T-cell (primary cell): Measurements from ENCODE around the gene MICAL3. TPM values are rescaled to one million over a fixed set of nuclear protein-coding genes. Genes with fewer than 3 reads are reported as not detected.

Experiments used
- ATAC-seq, 4 experiments: fragments of 200-7000 bp in 3 of 4; fragments of 150-1000 bp in 1 of 4; cut with Tn5 transposase; replicated peaks in 1 of 4; 1 replicate in 3 of 4; 2 replicates in 1 of 4; pipeline ENCODE4 v1.10.0; 2021; ENCODE audit warnings: moderate library complexity in 3 of 4, mild to moderate bottlenecking in 2 of 4, moderate number of reproducible peaks in 1 of 4
- CTCF ChIA-PET, 2 donors: fragments of 300-600 bp; sonication (Branson Sonifier 250); formaldehyde crosslinking; loops; one replicate each; lab custom pipeline; 2022; ENCODE audit warnings: antibody characterized with exemption in 2 of 2; lab: Charles Lee
- POLR2A ChIA-PET, 2 donors: fragments of 300-600 bp; sonication (Branson Sonifier 250); formaldehyde crosslinking; loops; one replicate each; lab custom pipeline; 2022; ENCODE audit warnings: antibody characterized with exemption in 2 of 2; lab: Charles Lee
- DNase-seq, 35 experiments: peaks; one replicate each; pipeline versions ENCODE4 v3.0.0 to v3.0.0-alpha.2; 2013 to 2023
- H3K27ac ChIP-seq: one replicate; pipeline ENCODE4 v1.5.1; 2013; ENCODE audit warnings: low read length
- H3K27me3 ChIP-seq, 2 experiments: replicated peaks in 1 of 2; 1 replicate in 1 of 2; 2 replicates in 1 of 2; pipeline versions ENCODE4 v1.6.1 to v1.7.0; 2013; ENCODE audit warnings: low read length in 1 of 2, mixed read lengths in 1 of 2; ENCODE audit not compliant: control insufficient read depth in 2 of 2, insufficient read depth in 2 of 2; ENCODE audit errors: extremely low read depth in 1 of 2
- H3K36me3 ChIP-seq, 2 donors: 1 replicate in 1 of 2; 2 replicates in 1 of 2; pipeline versions ENCODE4 v1.6.1 to v1.7.0; 2013; ENCODE audit warnings: low read length in 1 of 2; ENCODE audit not compliant: control insufficient read depth in 2 of 2, insufficient read depth in 1 of 2; ENCODE audit errors: extremely low read depth in 1 of 2
- H3K4me1 ChIP-seq, 2 experiments: 1 replicate in 1 of 2; 2 replicates in 1 of 2; pipeline versions ENCODE4 v1.6.1 to v1.7.0; 2013; ENCODE audit warnings: low read length in 2 of 2, mixed read lengths in 1 of 2; ENCODE audit not compliant: insufficient read depth in 2 of 2, control insufficient read depth in 1 of 2; ENCODE audit errors: extremely low read depth in 1 of 2
- H3K4me3 ChIP-seq, 2 donors: 1 replicate in 1 of 2; 2 replicates in 1 of 2; pipeline versions ENCODE4 v1.5.1 to v1.7.0; 2013; ENCODE audit warnings: mild to moderate bottlenecking in 2 of 2, low read length in 1 of 2, moderate library complexity in 1 of 2; ENCODE audit not compliant: control insufficient read depth in 1 of 2; ENCODE audit errors: extremely low read depth in 1 of 2
- H3K9me3 ChIP-seq: 2 replicates; pipeline ENCODE4 v1.7.0; 2013
- H3K27ac Mint-ChIP-seq, 2 donors: one replicate each; pipeline ENCODE4 v1.8.0; 2020 to 2021; ENCODE audit warnings: mild to moderate bottlenecking in 2 of 2, mixed read lengths in 2 of 2
- H3K27me3 Mint-ChIP-seq, 2 donors: one replicate each; pipeline ENCODE4 v1.8.0; 2021 to 2022; ENCODE audit warnings: mixed read lengths in 2 of 2
- H3K36me3 Mint-ChIP-seq: one replicate; pipeline ENCODE4 v1.8.0; 2021; ENCODE audit warnings: mixed read lengths
- H3K4me1 Mint-ChIP-seq, 3 donors: one replicate each; pipeline ENCODE4 v1.8.0; 2020 to 2022; ENCODE audit warnings: mixed read lengths in 3 of 3, mild to moderate bottlenecking in 1 of 3
- H3K4me3 Mint-ChIP-seq, 3 donors: one replicate each; pipeline ENCODE4 v1.8.0; 2020 to 2022; ENCODE audit warnings: mild to moderate bottlenecking in 3 of 3, mixed read lengths in 3 of 3, moderate library complexity in 3 of 3
- H3K9me3 Mint-ChIP-seq, 3 donors: one replicate each; pipeline ENCODE4 v1.8.0; 2020 to 2022; ENCODE audit warnings: mixed read lengths in 3 of 3
- WGBS: methylation state at CpG from one replicate; pipeline ENCODE4 v1.1.5; 2013; ENCODE audit warnings: missing lambda C conversion rate; ENCODE audit not compliant: insufficient coverage; 5-methylcytosine and 5-hydroxymethylcytosine counted together
- total RNA-seq, 35 experiments: library from RNA in 6 of 35; stranded (reverse) in 6 of 35; fragments of 120-200 nt in 1 of 35; gene quantifications; one replicate each; pipeline versions ENCODE4 v1.2.1 to v1.2.4 and lab custom pipeline; 2013 to 2026

MICAL3 gene
- total RNA-seq, 5 donors from 2014 or later (not counting 1 experiment from before 2014, with no cell fraction given), result 19.1 to 37.5 (median 22.3) TPM

- Mint-ChIP-seq H3K27me3 (peaks cover 2 to 13% of the 10 kb centered on the region in 2 donors), H3K36me3 (no peaks in the 10 kb centered on the region), H3K4me1 (no peaks in the 10 kb centered on the region), H3K9me3 (no peaks in the 10 kb centered on the region), H3K27ac (no peak overlapping the region), H3K4me3 (no peak overlapping the region)
- ChIA-PET POLR2A (no interaction called here), CTCF (no interaction called here)
- DNase-seq (no peak), ATAC-seq (no peak)
- Histone ChIP-seq H3K27me3 (peaks cover 0 to 5% of the 10 kb centered on the region in 2 experiments), H3K4me3 (no peak overlapping the region), H3K4me1 (no peaks in the 10 kb centered on the region), H3K27ac (no peak overlapping the region), H3K9me3 (no peaks in the 10 kb centered on the region), H3K36me3 (no peaks in the 10 kb centered on the region)
- WGBS, result 71% methylated on average over 3 of the region's 3 CpGs
Measured at GRCh38 chr22:18034076-18034475, 9.7 kb upstream of the MICAL3 start.

GRCh38 chr22:18033204-18033998, 9.0 kb upstream of the MICAL3 start:
- POLR2A ChIA-PET, result interaction anchor here in 1 of 2 donors (0.6 kb wide), 1 partner anchor 19 kb away, joined by 3 read pairs; no protein-coding TSS in a partner anchor
- Mint-ChIP-seq H3K4me1 (no peaks in the 10 kb centered on the region), H3K36me3 (no peaks in the 10 kb centered on the region)

GRCh38 chr22:18032455-18033101, 8.2 kb upstream of the MICAL3 start:
- POLR2A ChIA-PET, result interaction anchor here in 1 of 2 donors (0.6 kb wide), 1 partner anchor 18 kb away, joined by 3 read pairs; no protein-coding TSS in a partner anchor
- H3K27me3 Mint-ChIP-seq, result peaks cover 2 to 16% of the 10 kb centered on the region in 2 donors
- no peak overlapping the region for H3K27ac ChIP-seq
- CTCF ChIA-PET, result interaction anchor here in 1 of 2 donors (0.9 kb wide), 1 partner anchor 202 kb away, joined by 3 read pairs; no protein-coding TSS in a partner anchor
- no peaks in the 10 kb centered on the region for H3K4me1 Mint-ChIP-seq
- H3K9me3 Mint-ChIP-seq, result no peaks in the 10 kb centered on the region
- H3K27ac Mint-ChIP-seq, result no peak overlapping the region
- H3K9me3 ChIP-seq, result no peaks in the 10 kb centered on the region
- DNase-seq, result no peak
- WGBS, result no CpG with 5 or more reads among the region's 6 CpGs
- no peaks in the 10 kb centered on the region for H3K36me3 ChIP-seq
- peaks cover 0 to 5% of the 10 kb centered on the region in 2 experiments for H3K27me3 ChIP-seq
- no peaks in the 10 kb centered on the region for H3K4me1 ChIP-seq
- ATAC-seq, result no peak
- no peak overlapping the region for H3K4me3 ChIP-seq
- H3K4me3 Mint-ChIP-seq, result no peak overlapping the region
- no peaks in the 10 kb centered on the region for H3K36me3 Mint-ChIP-seq

More at GRCh38 chr22:18033204-18033998, 9.0 kb upstream of the MICAL3 start:
- 63% methylated on average over 3 of the region's 6 CpGs for WGBS
- Histone ChIP-seq H3K27ac (no peak overlapping the region), H3K27me3 (peaks cover 0 to 5% of the 10 kb centered on the region in 2 experiments), H3K36me3 (no peaks in the 10 kb centered on the region), H3K4me3 (no peak overlapping the region), H3K4me1 (no peaks in the 10 kb centered on the region), H3K9me3 (no peaks in the 10 kb centered on the region)
- peaks cover 2 to 12% of the 10 kb centered on the region in 2 donors for H3K27me3 Mint-ChIP-seq
- no peak overlapping the region for H3K4me3 Mint-ChIP-seq
- ATAC-seq (no peak), DNase-seq (no peak)
- no peaks in the 10 kb centered on the region for H3K9me3 Mint-ChIP-seq
- CTCF ChIA-PET, result interaction anchor here in 1 of 2 donors (0.9 kb wide), 1 partner anchor 203 kb away, joined by 3 read pairs; no protein-coding TSS in a partner anchor
- H3K27ac Mint-ChIP-seq, result no peak overlapping the region

- Mint-ChIP-seq H3K4me1 (no peaks in the 10 kb centered on the region), H3K36me3 (no peaks in the 10 kb centered on the region), H3K27ac (no peak overlapping the region), H3K27me3 (peaks cover 7 to 16% of the 10 kb centered on the region in 2 donors), H3K4me3 (no peak overlapping the region), H3K9me3 (no peaks in the 10 kb centered on the region)
- no peak overlapping the region for H3K4me3 ChIP-seq
- H3K27ac ChIP-seq, result no peak overlapping the region
- CTCF ChIA-PET, result no interaction called here
- H3K27me3 ChIP-seq, result peaks cover 0 to 6% of the 10 kb centered on the region in 2 experiments
- POLR2A ChIA-PET, result no interaction called here
- no peak for DNase-seq
- no peaks in the 10 kb centered on the region for H3K4me1 ChIP-seq
- H3K36me3 ChIP-seq, result no peaks in the 10 kb centered on the region
- ATAC-seq, result no peak
- no peaks in the 10 kb centered on the region for H3K9me3 ChIP-seq
- 100% methylated on average over 4 of the region's 10 CpGs for WGBS
Measured at GRCh38 chr22:18031695-18032454, 7.5 kb upstream of the MICAL3 start.

GRCh38 chr22:18029686-18030267, 5.4 kb upstream of the MICAL3 start:
- H3K36me3 ChIP-seq, result no peaks in the 10 kb centered on the region
- H3K36me3 Mint-ChIP-seq, result no peaks in the 10 kb centered on the region
- H3K27ac Mint-ChIP-seq, result no peak overlapping the region
- H3K27ac ChIP-seq, result no peak overlapping the region
- no peaks in the 10 kb centered on the region for H3K9me3 Mint-ChIP-seq
- ATAC-seq (no peak), DNase-seq (no peak)
- CTCF ChIA-PET, result interaction anchor here in 1 of 2 donors (0.8 kb wide), 1 partner anchor 196 kb away, joined by 4 read pairs; no protein-coding TSS in a partner anchor
- peaks cover 0 to 2% of the 10 kb centered on the region in 2 experiments for H3K4me1 ChIP-seq
- POLR2A ChIA-PET, result no interaction called here
- H3K4me3 Mint-ChIP-seq, result no peak overlapping the region
- peaks cover 0 to 22% of the 10 kb centered on the region in 2 experiments for H3K27me3 ChIP-seq
- 40% methylated on average over 1 of the region's 2 CpGs for WGBS
- no peak overlapping the region for H3K4me3 ChIP-seq
- H3K4me1 Mint-ChIP-seq, result peaks cover under 1 to 4% (median 3%) of the 10 kb centered on the region in 3 donors
- no peaks in the 10 kb centered on the region for H3K9me3 ChIP-seq
- H3K27me3 Mint-ChIP-seq, result peaks cover 18 to 25% of the 10 kb centered on the region in 2 donors
